A673 (cell line): ENCODE data around the gene PJA2. TPM values are rescaled to one million over a fixed set of nuclear protein-coding genes. Genes with fewer than 3 reads are reported as not detected.

Experiments
- BruUV-seq: library from RNA; stranded (reverse); fragments of 400-500 nt; replicated peaks from 2 replicates; lab custom pipeline; 2021; lab: Mats Ljungman, UMichigan
- CTCF ChIA-PET: fragments of 300-600 bp; sonication (Branson Sonifier 250); formaldehyde crosslinking; loops from one replicate; lab custom pipeline; 2022; ENCODE audit warnings: antibody characterized with exemption; lab: Charles Lee
- POLR2A ChIA-PET: fragments of 300-600 bp; sonication (Branson Sonifier 250); formaldehyde crosslinking; loops from one replicate; lab custom pipeline; 2022; ENCODE audit warnings: antibody characterized with exemption; ENCODE audit not compliant: low non-redundant PET; lab: Charles Lee
- DNase-seq: peaks from one replicate; pipeline ENCODE4 v3.0.0-alpha.2; 2015; ENCODE audit warnings: low spot score
- H3K27ac ChIP-seq: fragments of 200-600 bp; sonication (generic); 2 replicates; pipeline ENCODE4 v1.5.1; 2016; ENCODE audit warnings: mixed run types, low read depth, mild to moderate bottlenecking, mixed read lengths, antibody characterized with exemption, low read length; ENCODE audit not compliant: poor library complexity, severe bottlenecking
- H3K27me3 ChIP-seq: fragments of 200-600 bp; sonication (generic); replicated peaks from 2 replicates; pipeline ENCODE4 v1.6.1; 2017; ENCODE audit warnings: mixed run types, low read depth, mild to moderate bottlenecking, mixed read lengths, antibody characterized with exemption, low read length; ENCODE audit not compliant: insufficient read depth, poor library complexity
- H3K36me3 ChIP-seq: fragments of 200-600 bp; sonication (generic); 2 replicates; pipeline ENCODE4 v1.6.1; 2016; ENCODE audit warnings: mixed run types, mild to moderate bottlenecking, mixed read lengths, antibody characterized with exemption, low read length; ENCODE audit not compliant: insufficient read depth, poor library complexity, severe bottlenecking
- H3K4me1 ChIP-seq: fragments of 200-600 bp; sonication (generic); 2 replicates; pipeline ENCODE4 v1.6.1; 2017; ENCODE audit warnings: mixed run types, mild to moderate bottlenecking, mixed read lengths, antibody characterized with exemption, low read length; ENCODE audit not compliant: insufficient read depth, poor library complexity, severe bottlenecking
- H3K4me3 ChIP-seq: fragments of 200-600 bp; sonication (generic); 2 replicates; pipeline ENCODE4 v1.5.1; 2016; ENCODE audit warnings: low read depth, mixed run types, mild to moderate bottlenecking, mixed read lengths, low read length; ENCODE audit not compliant: poor library complexity, severe bottlenecking
- H3K9me3 ChIP-seq: fragments of 200-600 bp; sonication (generic); 2 replicates; pipeline ENCODE4 v1.6.1; 2016; ENCODE audit warnings: mixed run types, low read depth, mild to moderate bottlenecking, mixed read lengths, antibody characterized with exemption, low read length; ENCODE audit not compliant: poor library complexity, severe bottlenecking
- CTCF ChIP-seq: fragments of 300-800, 200-600 bp; sonication (generic); conservative IDR thresholded peaks from 2 replicates; pipeline ENCODE4 v1.5.1; 2017; ENCODE audit warnings: low read depth, mild to moderate bottlenecking, antibody characterized with exemption, low read length, moderate library complexity, mixed read lengths
- EZH2 ChIP-seq: fragments of 200-600 bp; sonication (generic); IDR thresholded peaks from 2 replicates; pipeline ENCODE4 v1.6.1; 2017; ENCODE audit warnings: borderline replicate concordance, low read depth, mild to moderate bottlenecking, mixed read lengths, antibody characterized with exemption, low read length; ENCODE audit not compliant: poor library complexity, severe bottlenecking
- intact Hi-C: fragments of 100-400 bp; cut with micrococcal nuclease; formaldehyde crosslinking; loops from one replicate; pipeline ENCODE4 v1.10.0; 2022; ENCODE audit not compliant: unreplicated experiment
- total RNA-seq: library from RNA; stranded (reverse); gene quantifications from 2 replicates; pipeline ENCODE4 v1.2.3, GENCODE V29; 2021

PJA2 gene
- total RNA-seq, 1 experiment from 2014 or later, result 47.3 TPM

DNA sequence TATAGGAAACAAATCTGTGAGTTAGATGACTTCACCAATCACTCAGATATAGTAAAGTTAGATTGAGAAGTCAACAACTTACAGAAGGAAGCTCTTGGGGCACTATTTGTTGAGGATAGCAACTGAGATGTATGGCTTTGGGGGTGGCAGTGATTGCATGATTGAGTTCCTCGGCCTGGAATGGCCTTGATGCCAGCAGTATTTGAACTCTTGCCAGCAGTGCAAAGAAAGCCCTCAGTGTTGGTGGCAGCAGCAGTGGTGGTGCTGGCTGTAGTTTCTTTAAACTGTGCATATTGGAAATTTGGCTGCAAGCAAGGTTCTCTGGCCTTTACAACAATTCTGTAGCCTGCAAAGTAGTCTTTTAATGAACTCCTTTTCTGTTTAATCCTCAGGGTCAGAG, 41.4 kb upstream of the PJA2 start:
- Histone ChIP-seq H3K4me1 (peaks cover 23% of the 10 kb centered on the region), H3K9me3 (peaks cover 4% of the 10 kb centered on the region), H3K4me3 (no peak overlapping the region), H3K27me3 (no peaks in the 10 kb centered on the region), H3K27ac (no peak overlapping the region), H3K36me3 (no peaks in the 10 kb centered on the region)
- DNase-seq, result no peak
- CTCF ChIA-PET, result no interaction called here
- POLR2A ChIA-PET, result no interaction called here
- no TSS peak for BruUV-seq
- TF ChIP-seq CTCF (no peak), EZH2 (no peak)
- intact Hi-C loops, result loop anchor here (10.0 kb wide), 1 partner anchor 196 kb away; no protein-coding TSS in a partner anchor

- H3K27me3 ChIP-seq, result no peaks in the 10 kb centered on the region
- POLR2A ChIA-PET, result no interaction called here
- TF ChIP-seq CTCF (no peak), EZH2 (no peak)
- no peak overlapping the region for H3K4me3 ChIP-seq
- intact Hi-C loops, result loop anchor here (10.0 kb wide), 1 partner anchor 196 kb away; no protein-coding TSS in a partner anchor
- no peak overlapping the region for H3K27ac ChIP-seq
- peaks cover 15% of the 10 kb centered on the region for H3K4me1 ChIP-seq
- BruUV-seq, result no TSS peak
- H3K36me3 ChIP-seq, result no peaks in the 10 kb centered on the region
- CTCF ChIA-PET, result no interaction called here
- no peak for DNase-seq
- peaks cover 4% of the 10 kb centered on the region for H3K9me3 ChIP-seq
Observed at GRCh38 chr5:109450129-109450877, 40.5 kb upstream of the PJA2 start.

GRCh38 chr5:109448838-109449237, 39.1 kb upstream of the PJA2 start:
- peaks cover 4% of the 10 kb centered on the region for H3K9me3 ChIP-seq
- no peak overlapping the region for H3K27ac ChIP-seq
- H3K4me3 ChIP-seq, result no peak overlapping the region
- POLR2A ChIA-PET, result no interaction called here
- intact Hi-C loops, result no loop called here
- peaks cover 5% of the 10 kb centered on the region for H3K4me1 ChIP-seq
- BruUV-seq, result no TSS peak
- DNase-seq, result no peak
- no peaks in the 10 kb centered on the region for H3K36me3 ChIP-seq
- CTCF ChIA-PET, result no interaction called here
- TF ChIP-seq CTCF (no peak), EZH2 (no peak)
- no peaks in the 10 kb centered on the region for H3K27me3 ChIP-seq
